Activated CD4-positive, alpha-beta memory T cell treated with anti-CD3 and anti-CD28 coated beads for 36 hours (primary cell): ENCODE results near the gene NEDD8. TPM values are rescaled to one million over a fixed set of nuclear protein-coding genes. Genes with fewer than 3 reads are reported as not detected.

ENCODE experiments used
- CTCF ChIA-PET: fragments of 350-600 bp; sonication (Branson Sonifier 250); formaldehyde crosslinking; loops from one replicate; lab custom pipeline; 2021; ENCODE audit warnings: antibody characterized with exemption, inconsistent platforms; lab: Charles Lee
- POLR2A ChIA-PET: fragments of 350-600 bp; sonication (Branson Sonifier 250); formaldehyde crosslinking; loops from one replicate; lab custom pipeline; 2021; ENCODE audit warnings: antibody characterized with exemption; lab: Charles Lee
- DNase-seq: peaks from one replicate; pipeline ENCODE4 v3.0.0-alpha.2; 2020
- H3K27ac Mint-ChIP-seq: one replicate; pipeline ENCODE4 v1.8.0; 2021; ENCODE audit warnings: mixed read lengths
- H3K27me3 Mint-ChIP-seq: one replicate; pipeline ENCODE4 v1.8.0; 2021; ENCODE audit warnings: mixed read lengths
- H3K36me3 Mint-ChIP-seq: one replicate; pipeline ENCODE4 v1.8.0; 2021; ENCODE audit warnings: mixed read lengths
- H3K4me1 Mint-ChIP-seq: one replicate; pipeline ENCODE4 v1.8.0; 2021; ENCODE audit warnings: low read depth, mixed read lengths
- H3K4me3 Mint-ChIP-seq: one replicate; pipeline ENCODE4 v1.8.0; 2021; ENCODE audit warnings: mild to moderate bottlenecking, mixed read lengths
- H3K9me3 Mint-ChIP-seq: one replicate; pipeline ENCODE4 v1.8.0; 2021; ENCODE audit warnings: mixed read lengths
- intact Hi-C: fragments of 100-400 bp; cut with micrococcal nuclease; formaldehyde crosslinking; loops from one replicate; pipeline ENCODE4 v1.15.1; 2023
- total RNA-seq, 2 experiments: library from RNA; stranded (reverse); gene quantifications; one replicate each; pipeline ENCODE4 v1.2.3, GENCODE V29; 2021

The NEDD8 gene
- total RNA-seq, 2 experiments from 2014 or later = 202 to 213 TPM

- POLR2A ChIA-PET = interaction anchor here (0.9 to 1.0 kb wide), 2 partner anchors 16 to 22 kb away, joined by 3 read pairs; partner anchors contain the start of gene TINF2
- peaks cover 10% of the 10 kb centered on the region for H3K36me3 Mint-ChIP-seq
These were observed 32.1 kb upstream of the NEDD8 start for GRCh38 chr14:24264298-24264697.

DNA sequence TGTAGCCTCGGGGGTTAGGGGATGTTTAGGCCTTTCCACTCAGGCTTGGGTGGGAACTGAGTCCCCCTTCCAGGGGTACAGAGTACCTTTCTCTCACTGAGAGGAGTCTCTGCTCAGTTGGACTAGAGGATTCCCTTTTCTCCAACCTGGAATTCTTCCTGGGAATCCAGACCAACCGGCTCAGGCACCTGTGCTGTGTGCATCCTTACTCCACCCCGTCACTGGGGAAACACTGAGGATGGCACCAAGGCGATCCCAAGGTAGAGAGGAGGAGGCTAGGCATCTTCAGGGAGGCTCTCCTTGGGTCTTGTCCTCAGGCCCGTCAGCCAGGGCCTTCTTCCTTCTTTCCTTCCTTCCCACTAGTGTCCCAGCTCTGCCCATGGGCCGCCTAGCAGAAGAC is 31.7 kb upstream of the NEDD8 start:
- H3K27me3 Mint-ChIP-seq = no peaks in the 10 kb centered on the region
- H3K36me3 Mint-ChIP-seq = peaks cover 10% of the 10 kb centered on the region
- H3K4me1 Mint-ChIP-seq = no peaks in the 10 kb centered on the region
- intact Hi-C loops = no loop called here
- H3K9me3 Mint-ChIP-seq = no peaks in the 10 kb centered on the region
- POLR2A ChIA-PET = interaction anchor here (0.9 to 1.0 kb wide), 2 partner anchors 16 to 22 kb away, joined by 3 read pairs; partner anchors contain the start of gene TINF2
- H3K4me3 Mint-ChIP-seq = no peak overlapping the region
- DNase-seq = no peak
- no peak overlapping the region for H3K27ac Mint-ChIP-seq
- CTCF ChIA-PET = interaction anchor here (1.1 to 2.0 kb wide), 2 partner anchors 16 to 69 kb away, joined by 5 to 6 read pairs; no protein-coding TSS in a partner anchor

More at GRCh38 chr14:24264298-24264697, 32.1 kb upstream of the NEDD8 start:
- no peak overlapping the region for H3K4me3 Mint-ChIP-seq
- H3K9me3 Mint-ChIP-seq = no peaks in the 10 kb centered on the region
- no peak overlapping the region for H3K27ac Mint-ChIP-seq
- no peak for DNase-seq
- no peaks in the 10 kb centered on the region for H3K27me3 Mint-ChIP-seq
- H3K4me1 Mint-ChIP-seq = no peaks in the 10 kb centered on the region
- CTCF ChIA-PET = interaction anchor here (1.1 to 2.0 kb wide), 2 partner anchors 15 to 69 kb away, joined by 5 to 6 read pairs; no protein-coding TSS in a partner anchor
- intact Hi-C loops = no loop called here

DNA sequence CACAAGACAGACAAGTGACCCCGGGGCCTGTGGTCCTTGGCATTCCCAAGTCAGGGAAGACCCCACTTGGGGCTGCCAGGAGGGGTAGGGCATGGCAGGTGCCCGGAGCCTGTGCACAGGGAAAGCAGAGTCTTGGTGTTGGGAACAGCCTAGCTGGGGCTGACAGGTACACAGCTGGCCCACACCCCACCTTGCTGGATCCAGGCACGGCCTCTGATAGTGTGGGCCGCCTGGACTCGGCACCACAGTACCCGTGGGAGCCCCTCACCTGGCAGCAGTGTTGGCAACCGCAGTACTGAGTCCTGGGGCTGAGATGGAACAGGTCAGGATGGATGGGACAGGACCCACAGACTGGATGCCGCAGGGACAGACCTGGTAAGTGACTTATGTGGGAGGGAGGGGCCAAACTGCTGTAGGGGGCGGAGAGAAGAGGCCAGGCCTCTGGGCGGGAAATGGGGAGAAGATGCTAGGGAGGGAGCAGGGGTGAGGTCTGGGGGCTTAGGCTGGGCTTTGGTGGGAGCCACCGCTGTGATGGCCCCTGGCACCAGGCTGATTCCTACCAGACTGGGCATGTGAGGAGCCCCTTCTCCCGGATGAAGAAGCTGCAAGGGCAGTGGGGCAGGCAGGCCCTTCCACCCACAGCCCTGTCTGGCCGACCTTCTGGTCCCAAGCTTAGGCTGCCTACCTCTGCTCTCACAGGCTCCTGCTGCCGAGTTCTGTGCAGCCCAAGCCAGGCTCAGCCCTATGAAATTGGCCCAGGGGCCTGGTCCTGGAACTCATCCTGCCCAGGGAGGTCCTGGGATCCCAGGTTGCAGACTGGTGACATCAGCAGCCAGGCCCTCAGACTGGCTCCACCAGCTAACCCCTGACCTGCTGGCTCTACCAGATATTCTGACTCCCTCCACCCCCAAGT is 30.9 kb upstream of the NEDD8 start, which contains the start of gene TGM1:
TSS of gene TGM1 (minus strand) at position 357 of the 913 bp plus-strand sequence. CDS start 825 bp downstream, outside the sequence.
- H3K9me3 Mint-ChIP-seq = no peaks in the 10 kb centered on the region
- POLR2A ChIA-PET = interaction anchor here (1.0 kb wide), 1 partner anchor 21 kb away, joined by 3 read pairs; the partner anchor contains the start of gene TINF2
- peaks cover 10% of the 10 kb centered on the region for H3K36me3 Mint-ChIP-seq

GRCh38 chr14:24261969-24262327 is 29.8 kb upstream of the NEDD8 start:
- no peaks in the 10 kb centered on the region for H3K4me1 Mint-ChIP-seq
- intact Hi-C loops = no loop called here
- no peaks in the 10 kb centered on the region for H3K9me3 Mint-ChIP-seq
- H3K27me3 Mint-ChIP-seq = no peaks in the 10 kb centered on the region
- CTCF ChIA-PET = no interaction called here
- POLR2A ChIA-PET = no interaction called here
- no peak overlapping the region for H3K27ac Mint-ChIP-seq
- peaks cover 6% of the 10 kb centered on the region for H3K36me3 Mint-ChIP-seq
- H3K4me3 Mint-ChIP-seq = no peak overlapping the region
- DNase-seq = no peak

More for the DNA sequence above, 30.9 kb upstream of the NEDD8 start, which contains the start of gene TGM1:
- Mint-ChIP-seq H3K27ac (no peak within 1 kb of the TSS), H3K4me3 (no peak within 1 kb of the TSS), H3K4me1 (no peaks in the 10 kb centered on the region), H3K27me3 (no peaks in the 10 kb centered on the region)
- DNase-seq = no peak
- CTCF ChIA-PET = interaction anchor here (0.6 to 2.0 kb wide), 3 partner anchors 17 to 70 kb away, joined by 4 to 6 read pairs (median 5); no protein-coding TSS in a partner anchor
- intact Hi-C loops = no loop called here

DNA sequence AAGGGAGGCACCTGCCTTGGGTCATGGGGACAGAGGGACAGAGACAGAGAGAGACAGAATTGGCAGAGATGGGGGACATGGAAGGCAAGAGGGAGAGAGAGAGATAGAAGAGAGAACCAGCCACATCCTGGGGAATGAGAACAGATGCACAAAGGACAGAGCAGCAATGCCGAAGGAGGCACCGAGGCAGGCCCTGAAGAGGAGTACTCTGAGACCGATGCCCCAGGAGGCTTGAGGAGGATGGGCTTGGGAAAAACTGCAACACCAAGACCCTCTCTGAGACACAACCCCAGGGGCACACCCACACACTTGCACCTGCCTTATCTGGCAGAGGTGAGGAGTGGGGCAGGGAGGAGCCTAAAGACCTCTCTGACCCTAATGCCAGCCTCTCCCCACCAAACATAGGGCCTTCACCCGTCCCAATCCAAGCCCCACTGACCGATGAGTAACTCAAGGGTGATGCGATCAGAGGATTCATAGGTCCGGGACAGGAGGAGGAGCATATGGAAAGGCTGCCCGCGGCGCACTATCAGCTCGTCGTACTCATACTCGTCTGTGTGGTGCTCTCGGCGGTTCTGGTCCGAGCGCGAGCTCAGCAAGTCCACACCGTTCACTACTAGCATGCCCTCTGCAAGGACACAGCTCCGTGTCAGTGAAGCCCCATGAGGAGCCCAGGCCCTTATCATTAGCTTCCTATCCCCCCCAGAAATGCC is 29.2 kb upstream of the NEDD8 start:
- no peak overlapping the region for H3K4me3 Mint-ChIP-seq
- ChIA-PET CTCF (interaction anchor here (1.0 kb wide), 1 partner anchor 35 kb away, joined by 3 read pairs; no protein-coding TSS in a partner anchor), POLR2A (no interaction called here)
- DNase-seq = no peak
- no peaks in the 10 kb centered on the region for H3K27me3 Mint-ChIP-seq
- intact Hi-C loops = no loop called here
- H3K36me3 Mint-ChIP-seq = peaks cover 1% of the 10 kb centered on the region
- H3K4me1 Mint-ChIP-seq = no peaks in the 10 kb centered on the region
- H3K27ac Mint-ChIP-seq = no peak overlapping the region
- H3K9me3 Mint-ChIP-seq = no peaks in the 10 kb centered on the region

DNA sequence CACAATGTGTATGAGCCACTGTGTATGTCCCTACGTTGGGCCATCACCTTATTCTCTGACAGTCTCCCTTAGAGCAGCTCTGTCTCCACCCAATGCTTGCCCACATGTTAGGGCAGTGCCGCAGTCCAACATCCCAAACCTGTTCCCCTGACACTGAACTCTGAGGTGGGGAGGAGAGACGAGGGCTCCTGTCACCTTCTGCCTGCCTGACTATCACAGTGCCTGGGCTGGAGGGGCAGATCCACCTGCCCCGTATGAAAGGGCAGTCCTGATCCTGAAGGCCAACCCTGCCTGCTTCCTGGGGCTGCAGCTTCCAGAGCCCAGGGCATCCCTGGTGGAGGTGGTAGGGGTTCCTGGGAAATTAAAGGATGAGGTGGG is 28.6 kb upstream of the NEDD8 start:
- H3K9me3 Mint-ChIP-seq = no peaks in the 10 kb centered on the region
- H3K4me1 Mint-ChIP-seq = no peaks in the 10 kb centered on the region
- ChIA-PET POLR2A (no interaction called here), CTCF (interaction anchor here (1.0 kb wide), 1 partner anchor 36 kb away, joined by 3 read pairs; no protein-coding TSS in a partner anchor)
- H3K27ac Mint-ChIP-seq = no peak overlapping the region
- intact Hi-C loops = no loop called here
- peaks cover 1% of the 10 kb centered on the region for H3K36me3 Mint-ChIP-seq
- H3K4me3 Mint-ChIP-seq = no peak overlapping the region
- H3K27me3 Mint-ChIP-seq = no peaks in the 10 kb centered on the region
- DNase-seq = no peak

DNA sequence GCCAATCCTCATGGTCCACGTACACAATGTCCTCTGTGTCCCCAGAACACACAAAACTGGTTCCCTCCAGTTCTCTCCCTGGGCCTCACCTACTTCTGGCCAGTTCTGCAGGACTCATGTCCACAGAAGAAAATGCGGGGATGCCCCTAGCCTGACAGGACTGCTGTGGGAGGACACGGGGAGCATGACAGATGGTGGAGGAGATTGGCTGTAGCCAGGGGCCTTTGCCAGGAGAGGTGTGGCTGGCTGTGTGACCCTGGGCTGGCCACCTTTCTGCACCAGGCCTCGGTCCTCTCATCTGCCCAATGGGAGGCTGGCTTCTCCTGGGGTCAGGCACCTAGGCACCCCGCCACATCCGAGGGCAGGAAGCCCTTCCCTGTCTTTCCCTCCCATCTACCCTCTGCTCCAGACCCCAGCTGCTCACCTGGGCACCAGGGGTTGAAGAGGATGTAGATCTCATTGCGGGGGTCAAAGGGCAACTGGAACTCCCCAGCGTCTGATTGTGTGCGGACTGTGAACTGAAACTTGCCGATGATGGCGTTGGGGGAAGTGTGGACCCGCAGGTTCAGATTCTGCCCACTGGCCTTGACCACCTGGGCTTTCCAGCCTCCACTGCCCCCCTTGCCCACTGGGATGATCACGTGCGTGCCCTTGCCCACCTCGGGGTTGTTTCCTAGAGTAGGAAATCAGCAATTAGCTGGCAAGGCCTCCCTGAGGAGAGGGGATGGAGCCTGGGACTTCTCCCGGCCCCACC is 28.0 kb upstream of the NEDD8 start:
- intact Hi-C loops = no loop called here
- H3K4me3 Mint-ChIP-seq = no peak overlapping the region
- H3K27ac Mint-ChIP-seq = no peak overlapping the region
- no peak for DNase-seq
- CTCF ChIA-PET = no interaction called here
- POLR2A ChIA-PET = no interaction called here
- peaks cover 1% of the 10 kb centered on the region for H3K36me3 Mint-ChIP-seq
- no peaks in the 10 kb centered on the region for H3K4me1 Mint-ChIP-seq
- no peaks in the 10 kb centered on the region for H3K27me3 Mint-ChIP-seq
- H3K9me3 Mint-ChIP-seq = no peaks in the 10 kb centered on the region

GRCh38 chr14:24259282-24260025 is 27.3 kb upstream of the NEDD8 start:
- Mint-ChIP-seq H3K27me3 (no peaks in the 10 kb centered on the region), H3K9me3 (no peaks in the 10 kb centered on the region), H3K4me3 (no peak overlapping the region), H3K36me3 (peaks cover 1% of the 10 kb centered on the region), H3K4me1 (no peaks in the 10 kb centered on the region), H3K27ac (no peak overlapping the region)
- intact Hi-C loops = no loop called here
- ChIA-PET POLR2A (no interaction called here), CTCF (no interaction called here)
- DNase-seq = no peak

DNA sequence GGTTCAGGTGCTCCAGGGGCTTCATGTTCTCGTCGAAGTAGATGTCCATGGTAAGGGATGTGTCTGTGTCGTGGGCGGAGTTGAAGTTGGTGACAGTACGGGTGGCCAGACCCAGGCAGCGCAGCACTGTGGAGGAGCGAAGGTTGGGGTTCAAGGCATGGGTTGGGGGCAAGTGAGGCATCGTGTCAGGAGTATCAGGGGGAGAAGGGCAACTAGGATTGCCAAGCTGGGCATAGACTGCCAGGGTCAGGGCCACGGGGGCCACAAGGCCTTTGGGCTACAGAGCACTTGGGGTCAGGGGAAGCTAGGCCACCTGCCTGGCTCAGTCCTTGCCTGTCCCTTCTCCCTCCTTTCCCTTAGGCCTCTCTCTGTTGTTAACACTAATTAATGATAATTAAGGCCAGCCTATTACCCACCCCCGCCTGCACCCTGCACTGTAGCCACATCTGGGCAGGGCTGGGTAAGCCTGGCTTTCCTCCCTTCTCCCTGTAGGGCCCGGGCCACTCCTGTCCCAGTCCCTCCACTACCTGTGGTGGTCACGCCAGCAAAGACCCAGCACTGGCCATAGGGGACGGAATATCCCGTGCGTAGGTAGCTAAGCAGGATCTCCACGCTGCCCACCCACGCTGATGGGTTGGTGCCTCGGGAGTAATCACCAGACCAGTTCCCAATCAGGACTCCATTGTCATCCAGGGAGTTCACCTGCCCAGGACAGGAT is 26.5 kb upstream of the NEDD8 start:
- intact Hi-C loops = no loop called here
- CTCF ChIA-PET = interaction anchor here (1.4 to 2.1 kb wide), 4 partner anchors 16 to 49 kb away, joined by 3 to 7 read pairs (median 4); partner anchors contain the start of genes CIDEB, MDP1 and TINF2
- no peaks in the 10 kb centered on the region for H3K4me1 Mint-ChIP-seq
- H3K27me3 Mint-ChIP-seq = no peaks in the 10 kb centered on the region
- no peaks in the 10 kb centered on the region for H3K9me3 Mint-ChIP-seq
- no peak overlapping the region for H3K4me3 Mint-ChIP-seq
- no peak for DNase-seq
- H3K27ac Mint-ChIP-seq = no peak overlapping the region
- POLR2A ChIA-PET = no interaction called here
- peaks cover 1% of the 10 kb centered on the region for H3K36me3 Mint-ChIP-seq

- intact Hi-C loops = no loop called here
- no peak for DNase-seq
- H3K36me3 Mint-ChIP-seq = peaks cover 1% of the 10 kb centered on the region
- CTCF ChIA-PET = interaction anchor here (1.4 to 2.1 kb wide), 4 partner anchors 16 to 50 kb away, joined by 3 to 7 read pairs (median 4); partner anchors contain the start of genes CIDEB, MDP1 and TINF2
- H3K9me3 Mint-ChIP-seq = no peaks in the 10 kb centered on the region
- H3K27me3 Mint-ChIP-seq = no peaks in the 10 kb centered on the region
- no peak overlapping the region for H3K4me3 Mint-ChIP-seq
- no peak overlapping the region for H3K27ac Mint-ChIP-seq
- POLR2A ChIA-PET = no interaction called here
- H3K4me1 Mint-ChIP-seq = no peaks in the 10 kb centered on the region
These were observed 26.0 kb upstream of the NEDD8 start for GRCh38 chr14:24258119-24258518.
